Upper lobe of left lung (tissue), 6 donors: Measurements from ENCODE around the gene SLC22A15. TPM values are rescaled to one million over a fixed set of nuclear protein-coding genes. Genes with fewer than 3 reads are reported as not detected.

Experiments
- ATAC-seq, 2 donors: fragments of 200-7000 bp; cut with Tn5 transposase; one replicate each; pipeline ENCODE4 v1.9.1; 2022; ENCODE audit warnings: mild to moderate bottlenecking in 2 of 2, moderate library complexity in 2 of 2; ENCODE audit not compliant: low FRiP score in 2 of 2
- DNase-seq, 2 donors: peaks; one replicate each; pipeline ENCODE4 v3.0.0-alpha.2; 2019 to 2020
- H3K27ac ChIP-seq, 4 donors: fragments of 200-600 bp; sonication (generic); one replicate each; pipeline ENCODE4 v1.5.1; 2016 to 2019
- H3K27me3 ChIP-seq, 4 donors: fragments of 200-600 bp; sonication (generic); one replicate each; pipeline ENCODE4 v1.5.1; 2017 to 2019
- H3K36me3 ChIP-seq, 4 donors: fragments of 200-600 bp; sonication (generic); one replicate each; pipeline ENCODE4 v1.5.1; 2016 to 2019
- H3K4me1 ChIP-seq, 4 donors: fragments of 200-600 bp; sonication (generic); one replicate each; pipeline ENCODE4 v1.5.1; 2018 to 2019
- H3K4me3 ChIP-seq, 4 donors: fragments of 200-600 bp; sonication (generic); one replicate each; pipeline ENCODE4 v1.5.1; 2017 to 2019; ENCODE audit warnings: mild to moderate bottlenecking in 2 of 4, moderate library complexity in 1 of 4
- H3K9me3 ChIP-seq, 4 donors: fragments of 200-600 bp; sonication (generic); one replicate each; pipeline ENCODE4 v1.5.1; 2018 to 2019
- EP300 ChIP-seq, 4 donors: sonication (generic); formaldehyde crosslinking; IDR thresholded peaks; one replicate each; pipeline ENCODE4 v1.5.1; 2017; ENCODE audit warnings: antibody characterized with exemption in 4 of 4, control low read depth in 2 of 4
- POLR2A ChIP-seq, 4 donors: fragments of 450-650 bp; IDR thresholded peaks; one replicate each; pipeline ENCODE4 v1.5.1; 2016 to 2017; ENCODE audit warnings: antibody characterized with exemption in 4 of 4, mild to moderate bottlenecking in 2 of 4
- POLR2AphosphoS5 ChIP-seq, 2 donors: sonication (generic); formaldehyde crosslinking; IDR thresholded peaks; one replicate each; pipeline ENCODE4 v1.5.1; 2017; ENCODE audit warnings: antibody characterized with exemption in 2 of 2
- WGBS, 2 donors: methylation state at CpG; one replicate each; pipeline ENCODE4 v1.1.5; 2017 to 2018; 5-methylcytosine and 5-hydroxymethylcytosine counted together
- total RNA-seq, 6 donors: library from RNA; depleted of rRNA in 4 of 6; stranded (reverse); fragments of >200 nt in 4 of 6; gene quantifications; one replicate each; pipeline versions ENCODE4 v1.1.0 to v1.2.1, GENCODE V29; 2016 to 2021
- TF ChIP-seq, protein P1 (sequence below), 6 experiments: fragments of 450-650 bp in 4 of 6; fragments of 200-600 bp in 2 of 6; sonication (generic) in 2 of 6; IDR thresholded peaks; one replicate each; pipeline ENCODE4 v1.5.1; 2016 to 2019; ENCODE audit warnings: antibody characterized with exemption in 6 of 6
- donor health status: DM: no; HTN: no; CAD: no; lungs with moderate emphysema.
- donor health status: DM: no; HTN: yes; CAD: no; lungs with severe emphysema.

Gene SLC22A15
- total RNA-seq, 6 donors from 2014 or later: 12.5 to 52.4 (median 27.1) TPM

DNA sequence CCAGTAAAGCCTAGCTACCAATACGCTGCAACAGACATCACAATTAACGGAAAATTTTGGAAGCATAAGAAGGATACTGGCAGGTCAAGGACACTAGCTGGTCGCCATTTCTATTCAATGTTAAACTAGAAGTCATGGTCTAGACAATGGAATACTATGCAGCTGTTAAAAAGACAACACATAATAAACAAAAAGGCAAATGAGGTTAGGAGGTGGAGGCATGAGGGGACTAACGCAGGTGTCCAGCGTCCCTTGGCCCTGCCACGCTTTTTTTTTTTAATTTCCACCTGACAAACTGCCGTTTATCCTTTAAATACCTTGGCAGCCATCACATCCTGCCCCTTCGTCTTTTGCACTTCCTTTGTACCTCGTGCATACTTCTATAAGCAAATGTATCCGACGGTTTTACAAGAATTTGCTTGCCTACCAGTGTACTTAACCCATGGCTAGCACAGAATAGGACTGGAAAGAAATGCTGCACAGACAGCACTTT lies 698 bp upstream of the SLC22A15 start:
- peak overlapping the region; percentile 90 to 95 (median 91) for H3K27ac ChIP-seq
- TF ChIP-seq EP300 (IDR thresholded peaks at IDR 0.05) (no peak), POLR2AphosphoS5 (IDR thresholded peaks at IDR 0.05) (no peak), POLR2A (IDR thresholded peaks at IDR 0.05) (no peak)
- TF ChIP-seq, protein P1, sequence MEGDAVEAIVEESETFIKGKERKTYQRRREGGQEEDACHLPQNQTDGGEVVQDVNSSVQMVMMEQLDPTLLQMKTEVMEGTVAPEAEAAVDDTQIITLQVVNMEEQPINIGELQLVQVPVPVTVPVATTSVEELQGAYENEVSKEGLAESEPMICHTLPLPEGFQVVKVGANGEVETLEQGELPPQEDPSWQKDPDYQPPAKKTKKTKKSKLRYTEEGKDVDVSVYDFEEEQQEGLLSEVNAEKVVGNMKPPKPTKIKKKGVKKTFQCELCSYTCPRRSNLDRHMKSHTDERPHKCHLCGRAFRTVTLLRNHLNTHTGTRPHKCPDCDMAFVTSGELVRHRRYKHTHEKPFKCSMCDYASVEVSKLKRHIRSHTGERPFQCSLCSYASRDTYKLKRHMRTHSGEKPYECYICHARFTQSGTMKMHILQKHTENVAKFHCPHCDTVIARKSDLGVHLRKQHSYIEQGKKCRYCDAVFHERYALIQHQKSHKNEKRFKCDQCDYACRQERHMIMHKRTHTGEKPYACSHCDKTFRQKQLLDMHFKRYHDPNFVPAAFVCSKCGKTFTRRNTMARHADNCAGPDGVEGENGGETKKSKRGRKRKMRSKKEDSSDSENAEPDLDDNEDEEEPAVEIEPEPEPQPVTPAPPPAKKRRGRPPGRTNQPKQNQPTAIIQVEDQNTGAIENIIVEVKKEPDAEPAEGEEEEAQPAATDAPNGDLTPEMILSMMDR (IDR thresholded peaks at IDR 0.05): no peak
- H3K36me3 ChIP-seq: no peaks in the 10 kb centered on the region
- no peak for ATAC-seq
- 36 to 43% methylated on average over 11 of the region's 11 CpGs for WGBS, 2 donors
- peaks cover 0 to 28% (median 11%) of the 10 kb centered on the region in 4 donors for H3K4me1 ChIP-seq
- H3K27me3 ChIP-seq: no peaks in the 10 kb centered on the region
- peak overlapping the region in 3 of 4 donors; percentile 65 to 75 (median 74) for H3K4me3 ChIP-seq
- DNase-seq: no peak
- H3K9me3 ChIP-seq: no peaks in the 10 kb centered on the region

DNA sequence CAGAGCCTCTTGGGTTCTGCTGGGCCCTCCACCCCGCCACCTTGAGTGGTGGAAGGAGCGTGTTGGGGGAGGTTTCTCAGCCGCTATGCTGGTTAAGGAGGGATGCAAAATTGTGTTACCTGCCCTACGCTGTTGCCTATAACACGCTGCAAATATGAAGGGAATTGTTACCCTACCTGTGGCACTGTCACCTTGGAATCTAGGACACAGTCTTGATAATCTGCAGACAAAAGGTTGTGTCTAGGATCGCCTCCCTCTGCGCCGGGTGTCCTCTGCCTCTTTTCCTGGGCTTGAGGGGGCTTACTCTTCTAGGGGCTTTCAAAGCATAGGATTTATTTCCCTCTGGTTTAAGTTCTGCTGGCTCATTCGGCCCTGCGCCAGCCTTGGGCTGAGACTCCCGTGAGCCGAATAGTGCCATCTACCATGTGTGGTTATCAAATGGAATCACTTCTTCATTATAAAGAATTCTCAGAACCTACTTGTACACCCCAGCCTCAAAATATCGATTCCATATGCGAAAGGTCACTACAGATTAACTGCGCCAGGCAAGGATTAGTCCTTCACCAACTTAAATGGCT lies 697 bp downstream of the SLC22A15 start:
- Histone ChIP-seq H3K4me1 (peaks cover 0 to 39% (median 15%) of the 10 kb centered on the region in 4 donors), H3K27me3 (no peaks in the 10 kb centered on the region), H3K36me3 (no peaks in the 10 kb centered on the region), H3K4me3 (peak overlapping the region; percentile 35 to 75 (median 70)), H3K9me3 (no peaks in the 10 kb centered on the region), H3K27ac (peak overlapping the region; percentile 90 to 95 (median 91))
- no peak for TF ChIP-seq EP300 (IDR thresholded peaks at IDR 0.05)
- TF ChIP-seq, protein P1 (IDR thresholded peaks at IDR 0.05): no peak
- TF ChIP-seq POLR2A (IDR thresholded peaks at IDR 0.05): no peak
- TF ChIP-seq POLR2AphosphoS5 (IDR thresholded peaks at IDR 0.05): no peak
- 54 to 70% methylated on average over 12 to 13 of the region's 15 CpGs for WGBS, 2 donors
- no peak for ATAC-seq
- DNase-seq: no peak

DNA sequence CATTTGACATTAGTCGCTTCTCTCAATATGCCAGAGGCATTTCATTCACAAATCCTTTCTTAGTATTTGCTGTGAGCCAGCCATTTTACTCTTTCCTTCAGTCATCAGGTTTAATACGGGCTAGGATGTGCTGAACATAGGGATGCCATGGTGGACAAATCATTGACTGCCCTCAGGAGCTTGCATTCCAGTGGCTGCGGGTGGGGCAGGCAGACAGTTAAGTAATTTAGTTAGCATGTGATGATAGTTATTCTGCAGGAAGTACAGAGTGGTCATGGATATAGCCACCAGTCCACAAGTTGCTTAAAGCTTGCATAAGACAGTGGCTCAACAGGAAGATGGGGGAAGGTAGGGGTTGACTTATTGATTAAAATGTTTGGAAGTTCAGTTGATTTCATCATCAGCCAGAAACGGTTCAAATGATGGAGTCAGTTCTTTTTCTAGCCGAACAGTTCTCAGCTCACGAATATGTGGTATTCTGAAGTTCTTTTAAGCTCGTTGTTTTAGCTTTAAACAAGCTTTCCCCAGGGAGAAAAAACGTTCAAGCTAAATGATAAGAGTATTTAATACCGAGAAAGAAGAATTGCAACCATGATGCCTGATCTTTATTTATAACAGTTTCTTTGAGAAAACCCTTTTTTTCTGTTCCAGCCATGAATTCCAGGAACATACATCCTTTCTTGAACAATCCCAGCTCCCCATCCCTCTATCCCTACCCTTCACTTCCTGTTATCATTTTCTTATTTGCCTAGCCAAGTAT lies 1.4 kb downstream of the SLC22A15 start:
- Histone ChIP-seq H3K36me3 (no peaks in the 10 kb centered on the region), H3K4me3 (peak overlapping the region in 3 of 4 donors; percentile 65 to 75 (median 74)), H3K4me1 (peaks cover 0 to 39% (median 15%) of the 10 kb centered on the region in 4 donors), H3K9me3 (no peaks in the 10 kb centered on the region), H3K27ac (peak overlapping the region; percentile 90 to 95 (median 91)), H3K27me3 (no peaks in the 10 kb centered on the region)
- peak; percentile 58 to 77 for ATAC-seq
- 44 to 48% methylated on average over 9 of the region's 9 CpGs for WGBS, 2 donors
- TF ChIP-seq POLR2A (IDR thresholded peaks at IDR 0.05) (peak in 2 of 4 donors; percentile 25 to 76), EP300 (IDR thresholded peaks at IDR 0.05) (peak in 1 of 4 donors; percentile 71), POLR2AphosphoS5 (IDR thresholded peaks at IDR 0.05) (peak in 1 of 2 donors; percentile 76)
- TF ChIP-seq, protein P1 (IDR thresholded peaks at IDR 0.05): no peak
- peak in 1 of 2 donors; percentile 76 for DNase-seq

DNA sequence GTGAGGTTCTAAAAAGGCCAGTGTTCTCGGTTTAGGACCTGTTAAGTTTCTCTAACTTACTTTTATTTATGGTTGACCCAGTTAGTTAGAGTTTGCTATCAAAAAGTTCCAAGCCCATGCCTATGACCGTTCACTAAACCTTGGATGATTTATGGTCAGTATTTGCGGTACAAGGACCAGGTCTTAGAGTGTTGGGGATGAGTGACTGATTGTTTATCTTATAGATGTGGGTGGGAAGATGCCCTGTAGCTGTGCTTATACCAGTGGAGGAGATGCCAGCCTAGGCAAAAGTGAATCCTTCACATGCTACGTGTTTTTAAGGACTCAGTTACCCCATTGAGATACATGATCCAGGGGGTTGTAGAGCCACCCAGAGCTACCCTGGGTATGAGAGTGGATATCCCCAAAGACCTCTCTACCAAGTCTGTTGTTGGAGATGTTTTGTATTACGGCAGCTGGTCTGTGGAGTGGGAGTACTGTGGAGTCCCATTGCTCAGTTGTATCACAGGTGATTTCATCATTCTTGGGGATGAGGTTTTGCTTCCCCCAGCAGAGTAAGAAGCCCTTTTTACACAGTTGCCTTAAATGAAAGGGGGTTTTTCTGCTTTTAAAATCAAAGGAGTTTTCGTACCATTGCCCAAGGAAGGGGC lies 2.1 kb downstream of the SLC22A15 start:
- 73 to 76% methylated on average over 6 of the region's 6 CpGs for WGBS, 2 donors
- DNase-seq: no peak
- ATAC-seq: no peak
- Histone ChIP-seq H3K9me3 (no peaks in the 10 kb centered on the region), H3K36me3 (no peaks in the 10 kb centered on the region), H3K4me1 (peaks cover 0 to 39% (median 15%) of the 10 kb centered on the region in 4 donors), H3K4me3 (peak overlapping the region in 3 of 4 donors; percentile 65 to 75 (median 74)), H3K27me3 (no peaks in the 10 kb centered on the region), H3K27ac (peak overlapping the region in 3 of 4 donors; percentile 90 to 95 (median 92))
- TF ChIP-seq POLR2A (IDR thresholded peaks at IDR 0.05) (no peak), EP300 (IDR thresholded peaks at IDR 0.05) (no peak)

DNA sequence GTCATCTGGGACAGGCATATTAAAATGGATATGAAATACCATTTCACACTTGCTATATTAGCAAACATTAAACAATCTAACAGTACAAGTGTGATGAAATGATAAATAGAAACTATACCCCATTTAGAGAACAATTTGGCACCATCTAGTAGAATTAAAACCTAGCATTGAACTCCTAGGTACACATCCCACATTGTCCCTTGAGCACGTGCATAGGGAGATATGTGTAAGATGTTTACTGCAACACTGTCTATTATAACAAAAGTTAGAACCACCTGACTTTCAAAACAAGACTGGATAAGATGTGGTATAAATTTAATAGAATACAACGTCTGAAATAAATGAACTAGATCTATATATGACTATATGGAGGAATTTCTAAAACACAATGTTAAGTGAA lies 3.8 kb downstream of the SLC22A15 start:
- Histone ChIP-seq H3K36me3 (no peaks in the 10 kb centered on the region), H3K9me3 (no peaks in the 10 kb centered on the region), H3K4me1 (peaks cover 0 to 39% (median 15%) of the 10 kb centered on the region in 4 donors), H3K27ac (no peak overlapping the region), H3K27me3 (no peaks in the 10 kb centered on the region), H3K4me3 (no peak overlapping the region)
- ATAC-seq: no peak
- TF ChIP-seq POLR2AphosphoS5 (IDR thresholded peaks at IDR 0.05) (no peak), EP300 (IDR thresholded peaks at IDR 0.05) (no peak), POLR2A (IDR thresholded peaks at IDR 0.05) (no peak)
- TF ChIP-seq, protein P1 (IDR thresholded peaks at IDR 0.05): no peak
- WGBS, 2 donors: 56 to 64% methylated on average over 2 of the region's 2 CpGs
- DNase-seq: no peak
